Omental fat pad (tissue), 4 donors: ENCODE results near the gene LDB3. TPM values are rescaled to one million over a fixed set of nuclear protein-coding genes. Genes with fewer than 3 reads are reported as not detected.

ENCODE experiments used
- ATAC-seq: fragments of 150-250 bp; one replicate; pipeline ENCODE4 v1.9.1; 2016; ENCODE audit warnings: mild to moderate bottlenecking, moderate library complexity; ENCODE audit not compliant: low FRiP score
- DNase-seq: peaks from one replicate; pipeline ENCODE4 v3.0.0-alpha.2; 2019; ENCODE audit warnings: low spot score
- CTCF ChIP-seq, 3 donors: fragments of 450-650 bp; IDR thresholded peaks; one replicate each; pipeline ENCODE4 v1.5.1; 2016 to 2017; ENCODE audit warnings: antibody characterized with exemption in 3 of 3, mild to moderate bottlenecking in 3 of 3, moderate library complexity in 2 of 3
- total RNA-seq, 4 donors: library from RNA; depleted of rRNA; stranded (reverse); fragments of >200 nt; gene quantifications; one replicate each; pipeline ENCODE4 v1.1.0, GENCODE V29; 2016

Gene LDB3
- total RNA-seq, 4 donors from 2014 or later = 0.56 to 22.4 (median 0.65) TPM

- no peak for ATAC-seq
- no peak for DNase-seq
- TF ChIP-seq CTCF (IDR thresholded peaks at IDR 0.05) = no peak
Observed at GRCh38 chr10:86655596-86655995, 12.7 kb upstream of the LDB3 start.

- TF ChIP-seq CTCF (IDR thresholded peaks at IDR 0.05) = no peak
- no peak for DNase-seq
Observed at GRCh38 chr10:86657011-86657395, 11.3 kb upstream of the LDB3 start.

GRCh38 chr10:86657396-86658011 is 10.8 kb upstream of the LDB3 start:
- ATAC-seq (no peak), DNase-seq (no peak)
- no peak for TF ChIP-seq CTCF (IDR thresholded peaks at IDR 0.05)

More at GRCh38 chr10:86657011-86657395, 11.3 kb upstream of the LDB3 start:
- ATAC-seq = no peak

GRCh38 chr10:86658261-86658741 is 10.0 kb upstream of the LDB3 start:
- TF ChIP-seq CTCF (IDR thresholded peaks at IDR 0.05) = no peak
- DNase-seq = no peak
- no peak for ATAC-seq

GRCh38 chr10:86658751-86659150 is 9.6 kb upstream of the LDB3 start:
- ATAC-seq = no peak
- TF ChIP-seq CTCF (IDR thresholded peaks at IDR 0.05) = no peak
- no peak for DNase-seq

GRCh38 chr10:86659161-86659691 is 9.1 kb upstream of the LDB3 start:
- no peak for ATAC-seq
- no peak for DNase-seq
- TF ChIP-seq CTCF (IDR thresholded peaks at IDR 0.05) = no peak
